ENCODE measurements around the gene CD40LG. TPM values are rescaled to one million over a fixed set of nuclear protein-coding genes. Genes with fewer than 3 reads are reported as not detected.

The CD40LG gene
- total RNA-seq, 4 donors from 2014 or later: 0.15 to 0.40 TPM; not detected in 2

GRCh38 chrX:136665258-136665900 is 17.4 kb downstream of the CD40LG start:
- ATAC-seq: no peak
- TF ChIP-seq CTCF (IDR thresholded peaks at IDR 0.05): no peak
- no peak for TF ChIP-seq POLR2AphosphoS5 (IDR thresholded peaks at IDR 0.05)
- no peak for TF ChIP-seq POLR2A (IDR thresholded peaks at IDR 0.05)
- no peak for TF ChIP-seq EP300 (IDR thresholded peaks at IDR 0.05)
- no peaks in the 10 kb centered on the region for H3K27me3 ChIP-seq
- peaks cover 0 to 11% (median 0%) of the 10 kb centered on the region in 3 donors for H3K9me3 ChIP-seq
- H3K4me1 ChIP-seq: no peaks in the 10 kb centered on the region
- H3K4me3 ChIP-seq: no peak overlapping the region
- no peak overlapping the region for H3K27ac ChIP-seq
- 83 to 96% methylated on average over 6 of the region's 6 CpGs for WGBS, 2 donors (ENCODE audit: low coverage in 1 of 2)
- peaks cover 0 to 61% of the 10 kb centered on the region in 2 donors for H3K36me3 ChIP-seq

DNA sequence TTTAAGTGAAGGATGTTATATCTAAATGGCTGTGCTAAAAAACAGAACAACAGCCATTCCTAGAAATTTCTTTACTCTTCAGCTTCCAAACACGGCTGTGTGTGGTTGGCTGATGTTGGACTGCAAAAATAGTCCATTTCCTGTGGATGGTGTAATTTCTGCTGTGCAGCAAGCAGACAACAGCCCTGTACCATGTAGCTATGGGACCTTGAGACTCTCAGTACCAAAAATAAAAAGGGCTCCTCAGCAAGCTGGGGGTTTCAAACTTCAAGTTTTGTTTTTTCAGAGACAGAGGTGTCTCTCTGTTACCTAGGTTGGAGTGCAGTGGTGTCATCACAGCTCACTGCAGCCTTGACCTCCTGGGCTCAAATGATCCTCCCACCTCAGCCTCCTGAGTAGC is 18.1 kb downstream of the CD40LG start:
- 30 to 100% methylated on average over 1 of the region's 1 CpG for WGBS, 2 donors (ENCODE audit: low coverage in 1 of 2)
- TF ChIP-seq CTCF (IDR thresholded peaks at IDR 0.05) (no peak), EP300 (IDR thresholded peaks at IDR 0.05) (no peak), POLR2AphosphoS5 (IDR thresholded peaks at IDR 0.05) (no peak), POLR2A (IDR thresholded peaks at IDR 0.05) (no peak)
- Histone ChIP-seq H3K36me3 (peaks cover 0 to 63% of the 10 kb centered on the region in 2 donors), H3K9me3 (peaks cover 0 to 11% (median 0%) of the 10 kb centered on the region in 3 donors), H3K4me1 (no peaks in the 10 kb centered on the region), H3K4me3 (no peak overlapping the region), H3K27me3 (no peaks in the 10 kb centered on the region), H3K27ac (no peak overlapping the region)
- ATAC-seq: no peak

DNA sequence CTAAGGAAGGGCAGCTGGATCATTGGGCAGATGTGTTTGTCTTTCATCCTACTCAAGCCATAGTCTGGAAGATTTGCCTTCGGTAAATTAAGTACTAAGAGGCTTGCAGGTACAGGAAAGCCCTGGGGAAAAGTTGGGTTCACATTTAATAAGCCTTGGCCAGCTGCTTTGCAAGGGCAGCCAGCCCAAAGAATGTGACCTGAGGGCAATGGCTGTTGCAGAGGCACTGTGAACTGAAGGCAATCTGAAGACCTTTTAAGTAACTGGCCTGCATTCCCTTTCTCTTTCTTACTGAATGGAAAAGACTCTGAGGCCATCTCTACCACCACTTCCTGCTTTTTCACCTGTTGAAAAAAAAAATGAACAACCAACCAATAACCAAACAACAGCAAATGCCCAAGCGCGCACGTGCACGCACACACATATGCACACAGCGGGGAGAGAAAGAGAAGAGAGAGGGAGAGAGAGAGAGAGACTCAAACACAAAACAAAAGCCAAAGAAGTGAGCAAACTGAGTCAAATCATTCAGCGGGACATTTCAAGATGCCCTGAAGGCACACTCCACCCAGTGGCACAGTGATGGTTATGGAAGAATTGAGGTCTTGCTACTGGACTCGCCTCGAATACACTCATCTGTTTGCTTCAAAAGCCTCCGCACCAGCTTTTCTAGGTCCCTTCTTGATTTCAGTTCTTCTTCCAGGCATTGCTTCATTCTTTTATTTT is 19.6 kb downstream of the CD40LG start:
- ATAC-seq: no peak
- no peak for TF ChIP-seq EP300 (IDR thresholded peaks at IDR 0.05)
- TF ChIP-seq POLR2AphosphoS5 (IDR thresholded peaks at IDR 0.05): no peak
- TF ChIP-seq POLR2A (IDR thresholded peaks at IDR 0.05): no peak
- no peak for TF ChIP-seq CTCF (IDR thresholded peaks at IDR 0.05)
- Histone ChIP-seq H3K36me3 (peaks cover 0 to 77% of the 10 kb centered on the region in 2 donors), H3K4me3 (no peak overlapping the region), H3K9me3 (peaks cover 0 to 11% (median 0%) of the 10 kb centered on the region in 3 donors), H3K4me1 (no peaks in the 10 kb centered on the region), H3K27me3 (no peaks in the 10 kb centered on the region), H3K27ac (no peak overlapping the region)
- 79 to 85% methylated on average over 3 to 10 of the region's 10 CpGs for WGBS, 2 donors (ENCODE audit: low coverage in 1 of 2)

- no peak overlapping the region for H3K27ac ChIP-seq
- peaks cover 0 to 72% of the 10 kb centered on the region in 2 donors for H3K36me3 ChIP-seq
- H3K4me3 ChIP-seq: no peak overlapping the region
- H3K27me3 ChIP-seq: no peaks in the 10 kb centered on the region
- no peak for ATAC-seq
- H3K4me1 ChIP-seq: no peaks in the 10 kb centered on the region
- no peak for TF ChIP-seq EP300 (IDR thresholded peaks at IDR 0.05)
- no peaks in the 10 kb centered on the region for H3K9me3 ChIP-seq
- 69 to 82% methylated on average over 2 to 3 of the region's 3 CpGs for WGBS, 2 donors (ENCODE audit: low coverage in 1 of 2)
Measured at GRCh38 chrX:136671006-136671610, 23.1 kb downstream of the CD40LG start.

GRCh38 chrX:136674270-136674985 is 26.5 kb downstream of the CD40LG start:
- no peak for ATAC-seq
- Histone ChIP-seq H3K4me3 (no peak overlapping the region), H3K36me3 (peaks cover 0 to 45% of the 10 kb centered on the region in 2 donors), H3K9me3 (no peaks in the 10 kb centered on the region), H3K27ac (no peak overlapping the region), H3K27me3 (no peaks in the 10 kb centered on the region), H3K4me1 (no peaks in the 10 kb centered on the region)
- 68 to 92% methylated on average over 2 to 4 of the region's 5 CpGs for WGBS, 2 donors (ENCODE audit: low coverage in 1 of 2)
- TF ChIP-seq CTCF (IDR thresholded peaks at IDR 0.05) (no peak), EP300 (IDR thresholded peaks at IDR 0.05) (no peak), POLR2AphosphoS5 (IDR thresholded peaks at IDR 0.05) (no peak)

Data from gastroesophageal sphincter (tissue), 4 donors.